ENCODE data around the gene SMU1.

The SMU1 gene

GRCh38 chr9:33076046-33077004 lies at the start of gene SMU1:
Gene SMU1, minus strand, starts transcription at chr9:33076674. Its CDS starts 66 bp downstream, at chr9:33076608.
- DNase-seq (ENCODE audit: extremely low read depth, low read depth): peak; percentile 93
- TF ChIP-seq CTCF (IDR thresholded peaks at IDR 0.05; ENCODE audit: low read depth, low read length): no peak

GRCh38 chr9:33125461-33125860 lies 49.0 kb upstream of the SMU1 start:
- no peak for TF ChIP-seq CTCF (IDR thresholded peaks at IDR 0.05; ENCODE audit: low read depth, low read length)
- DNase-seq (ENCODE audit: extremely low read depth, low read depth): no peak

- DNase-seq (ENCODE audit: extremely low read depth, low read depth): no peak
- no peak; the same call in 1 of the 2 replicates for TF ChIP-seq CTCF (IDR thresholded peaks at IDR 0.05; ENCODE audit: low read depth, low read length)
These were observed 48.4 kb upstream of the SMU1 start for GRCh38 chr9:33124751-33125381.

- no peak for TF ChIP-seq CTCF (IDR thresholded peaks at IDR 0.05; ENCODE audit: low read depth, low read length)
- DNase-seq (ENCODE audit: extremely low read depth, low read depth): no peak
These were observed 47.6 kb upstream of the SMU1 start for GRCh38 chr9:33124046-33124445.

- no peak for TF ChIP-seq CTCF (IDR thresholded peaks at IDR 0.05; ENCODE audit: low read depth, low read length)
- no peak for DNase-seq (ENCODE audit: extremely low read depth, low read depth)
These were observed 47.0 kb upstream of the SMU1 start for GRCh38 chr9:33123407-33124031.

GRCh38 chr9:33120620-33121019 lies 44.1 kb upstream of the SMU1 start:
- DNase-seq (ENCODE audit: extremely low read depth, low read depth): no peak
- TF ChIP-seq CTCF (IDR thresholded peaks at IDR 0.05; ENCODE audit: low read depth, low read length): no peak

Measured in AG09319 (cell line).